H1 (cell line): ENCODE measurements around the gene MAST1. TPM values are rescaled to one million over a fixed set of nuclear protein-coding genes. Genes with fewer than 3 reads are reported as not detected.

Experiments used
- CTCF ChIA-PET: fragments of 300-600 bp; sonication (Branson Sonifier 250); formaldehyde crosslinking; loops from one replicate; lab custom pipeline; 2021; ENCODE audit not compliant: partially characterized antibody; lab: Charles Lee
- POLR2A ChIA-PET: fragments of 300-600 bp; sonication (Branson Sonifier 250); formaldehyde crosslinking; loops from one replicate; lab custom pipeline; 2021; ENCODE audit warnings: inconsistent platforms; ENCODE audit not compliant: partially characterized antibody; lab: Charles Lee
- DNase-seq, 2 experiments: peaks; one replicate each; pipeline versions ENCODE4 v3.0.0 to v3.0.0-alpha.2; 2010 to 2022; ENCODE audit warnings: low spot score in 2 of 2, low read depth in 1 of 2, mixed read lengths in 1 of 2
- FAIRE-seq: peaks from 2 replicates; lab custom pipeline; 2011; peaks lifted over from hg19 to GRCh38; lab: Jason Lieb, UNC
- H2AFZ ChIP-seq: 2 replicates; pipeline ENCODE4 v1.8.1; 2012; ENCODE audit warnings: low read length, inconsistent platforms
- H2AK5ac ChIP-seq: 2 replicates; pipeline ENCODE4 v1.6.1; 2013; ENCODE audit warnings: low read depth, low read length
- H2BK120ac ChIP-seq: replicated peaks from 2 replicates; pipeline ENCODE3; 2013; ENCODE audit warnings: low read depth, low read length, inconsistent platforms
- H2BK12ac ChIP-seq: 2 replicates; pipeline ENCODE4 v1.6.1; 2013; ENCODE audit warnings: low read depth, low read length
- H2BK15ac ChIP-seq: 2 replicates; pipeline ENCODE4 v1.6.1; 2013; ENCODE audit warnings: low read length
- H2BK20ac ChIP-seq: 2 replicates; pipeline ENCODE4 v1.6.1; 2013; ENCODE audit warnings: low read length
- H2BK5ac ChIP-seq: 2 replicates; pipeline ENCODE4 v1.6.1; 2013; ENCODE audit warnings: low read depth, low read length
- H3K14ac ChIP-seq: 2 replicates; pipeline ENCODE4 v1.6.1; 2013; ENCODE audit warnings: inconsistent platforms; ENCODE audit not compliant: insufficient read length
- H3K18ac ChIP-seq: 2 replicates; pipeline ENCODE4 v1.6.1; 2013; ENCODE audit warnings: low read length; ENCODE audit errors: extremely low read depth
- H3K23ac ChIP-seq: 2 replicates; pipeline ENCODE4 v1.6.1; 2013; ENCODE audit warnings: inconsistent platforms; ENCODE audit not compliant: insufficient read length
- H3K23me2 ChIP-seq: 2 replicates; pipeline ENCODE4 v1.6.1; 2013; ENCODE audit warnings: low read depth, low read length
- H3K27ac ChIP-seq: 2 replicates; pipeline ENCODE4 v1.6.1; 2011; ENCODE audit warnings: low read depth, low read length, inconsistent platforms
- H3K27me3 ChIP-seq, 4 experiments: replicated peaks in 1 of 4; 1 replicate in 1 of 4; 2 replicates in 3 of 4; pipeline versions ENCODE4 v1.6.1 to v1.8.1; 2011 to 2013; ENCODE audit warnings: low read length in 3 of 4, mild to moderate bottlenecking in 3 of 4, inconsistent platforms in 2 of 4, mixed read lengths in 2 of 4, moderate library complexity in 1 of 4; ENCODE audit not compliant: control insufficient read depth in 3 of 4, insufficient read depth in 3 of 4; ENCODE audit errors: extremely low read depth in 1 of 4
- H3K36me3 ChIP-seq, 4 experiments: 2 replicates each; pipeline versions ENCODE4 v1.6.1 to v1.8.1; 2011 to 2013; ENCODE audit warnings: mild to moderate bottlenecking in 4 of 4, low read length in 3 of 4, moderate library complexity in 2 of 4, control low read depth in 1 of 4, inconsistent platforms in 1 of 4; ENCODE audit not compliant: insufficient read depth in 4 of 4, control insufficient read depth in 2 of 4
- H3K4ac ChIP-seq: replicated peaks from 2 replicates; pipeline ENCODE3; 2013; ENCODE audit warnings: low read length, low read depth, mixed read lengths, inconsistent platforms; ENCODE audit not compliant: insufficient read length
- H3K4me1 ChIP-seq, 4 experiments: replicated peaks in 1 of 4; 1 replicate in 1 of 4; 2 replicates in 3 of 4; pipeline versions ENCODE4 v1.6.1 to v1.8.1; 2011 to 2013; ENCODE audit warnings: low read length in 3 of 4, inconsistent platforms in 2 of 4, mixed read lengths in 1 of 4; ENCODE audit not compliant: insufficient read depth in 4 of 4, control insufficient read depth in 3 of 4
- H3K4me2 ChIP-seq, 2 experiments: 2 replicates each; pipeline versions ENCODE4 v1.6.1 to v1.8.1; 2011 to 2013; ENCODE audit warnings: low read depth in 2 of 2, low read length in 2 of 2, control low read depth in 1 of 2, inconsistent platforms in 1 of 2, mild to moderate bottlenecking in 1 of 2; ENCODE audit not compliant: insufficient read depth in 1 of 2
- H3K4me3 ChIP-seq, 4 experiments: fragments of 200-600, 300-600 bp in 1 of 4; sonication (generic), shearing (Covaris generic), sonication (Bioruptor Twin) in 1 of 4; 2 replicates each; pipeline versions ENCODE4 v1.5.1 to v1.8.1; 2011 to 2016; ENCODE audit warnings: low read length in 4 of 4, low read depth in 3 of 4, control low read depth in 2 of 4, inconsistent platforms in 2 of 4, mild to moderate bottlenecking in 2 of 4, mixed read lengths in 1 of 4, moderate library complexity in 1 of 4; ENCODE audit not compliant: insufficient read depth in 2 of 4; ENCODE audit errors: extremely low read depth in 1 of 4
- H3K56ac ChIP-seq: replicated peaks from 2 replicates; pipeline ENCODE3; 2013; ENCODE audit warnings: low read depth, mild to moderate bottlenecking, mixed read lengths, low read length, inconsistent platforms; ENCODE audit not compliant: insufficient read length
- H3K79me1 ChIP-seq: 2 replicates; pipeline ENCODE4 v1.6.1; 2013; ENCODE audit warnings: low read depth, low read length, control low read depth
- H3K79me2 ChIP-seq, 2 experiments: 2 replicates each; pipeline versions ENCODE4 v1.6.1 to v1.8.1; 2012 to 2013; ENCODE audit warnings: low read length in 2 of 2, mild to moderate bottlenecking in 2 of 2, inconsistent platforms in 1 of 2; ENCODE audit not compliant: insufficient read depth in 2 of 2, control insufficient read depth in 1 of 2
- H3K9ac ChIP-seq, 4 experiments: replicated peaks in 1 of 4; 1 replicate in 1 of 4; 2 replicates in 3 of 4; pipeline versions ENCODE4 v1.6.1 to v1.8.1; 2011 to 2013; ENCODE audit warnings: low read depth in 3 of 4, low read length in 3 of 4, control low read depth in 2 of 4, mild to moderate bottlenecking in 2 of 4, moderate library complexity in 2 of 4, inconsistent platforms in 1 of 4; ENCODE audit errors: extremely low read depth in 1 of 4
- H3K9me3 ChIP-seq, 2 experiments: 2 replicates each; pipeline versions ENCODE4 v1.6.1 to v1.8.1; 2012 to 2013; ENCODE audit warnings: mild to moderate bottlenecking in 2 of 2, moderate library complexity in 2 of 2, control low read depth in 1 of 2, inconsistent platforms in 1 of 2, low read depth in 1 of 2, low read length in 1 of 2, mixed read lengths in 1 of 2; ENCODE audit not compliant: insufficient read depth in 2 of 2
- H4K20me1 ChIP-seq, 2 experiments: replicated peaks in 1 of 2; 2 replicates each; pipeline versions ENCODE3 to v1.8.1; 2011 to 2013; ENCODE audit warnings: inconsistent platforms in 2 of 2, low read length in 2 of 2, mild to moderate bottlenecking in 1 of 2; ENCODE audit not compliant: insufficient read depth in 2 of 2, control insufficient read depth in 1 of 2
- H4K5ac ChIP-seq: 2 replicates; pipeline ENCODE4 v1.6.1; 2013; ENCODE audit warnings: low read length, low read depth, mixed read lengths, inconsistent platforms; ENCODE audit not compliant: insufficient read length
- H4K8ac ChIP-seq: 2 replicates; pipeline ENCODE4 v1.8.0; 2013; ENCODE audit warnings: mild to moderate bottlenecking, moderate library complexity, low read length, inconsistent platforms; ENCODE audit not compliant: insufficient read depth; ENCODE audit errors: extremely low read depth
- H4K91ac ChIP-seq: replicated peaks from 2 replicates; pipeline ENCODE3; 2013; ENCODE audit warnings: low read length, mixed read lengths, inconsistent platforms; ENCODE audit not compliant: insufficient read length
- BACH1 ChIP-seq: IDR thresholded peaks from 2 replicates; pipeline ENCODE4 v1.6.1; 2012; ENCODE audit warnings: low read length, improper control_type of control experiment
- CHD2 ChIP-seq: IDR thresholded peaks from 2 replicates; pipeline ENCODE4 v1.6.1; 2012; ENCODE audit warnings: low read length, improper control_type of control experiment
- FOSL1 ChIP-seq: IDR thresholded peaks from 2 replicates; pipeline ENCODE4 v1.6.1; 2011; ENCODE audit warnings: mild to moderate bottlenecking, low read depth, low read length, moderate library complexity; ENCODE audit not compliant: insufficient read depth
- HDAC2 ChIP-seq, 2 experiments: fragments of 300-600 bp in 1 of 2; sonication (generic) in 1 of 2; IDR thresholded peaks; 2 replicates each; pipeline ENCODE4 v1.6.1; 2011 to 2012; ENCODE audit warnings: low read depth in 2 of 2, low read length in 2 of 2, mild to moderate bottlenecking in 2 of 2, moderate library complexity in 2 of 2, borderline replicate concordance in 1 of 2, inconsistent platforms in 1 of 2
- POLR2A ChIP-seq, 2 experiments: IDR thresholded peaks; 1 replicate in 1 of 2; 2 replicates in 1 of 2; pipeline ENCODE4 v1.6.1; 2011; ENCODE audit warnings: low read depth in 2 of 2, low read length in 2 of 2, mild to moderate bottlenecking in 2 of 2; ENCODE audit errors: control extremely low read depth in 1 of 2
- RNF2 ChIP-seq: fragments of 200-900, 300-1000 bp; sonication (generic); IDR thresholded peaks from 2 replicates; pipeline ENCODE4 v1.7.1; 2016; ENCODE audit warnings: borderline replicate concordance, low read depth, mild to moderate bottlenecking, antibody characterized with exemption, low read length; ENCODE audit not compliant: poor library complexity, severe bottlenecking; ENCODE audit errors: missing control alignments
- SRF ChIP-seq: IDR thresholded peaks from 2 replicates; pipeline ENCODE4 v1.6.1; 2011; ENCODE audit warnings: mild to moderate bottlenecking, low read depth, low read length, moderate library complexity
- TAF7 ChIP-seq: optimal IDR thresholded peaks from 2 replicates; pipeline ENCODE3; 2011; ENCODE audit warnings: low read depth, mild to moderate bottlenecking, inconsistent platforms, low read length, moderate library complexity, borderline replicate concordance
- WGBS, 2 experiments: shearing (Covaris generic) in 1 of 2; methylation state at CpG; one replicate each; pipeline versions ENCODE4 v1.1.6 to v1.1.7; 2013 to 2015; ENCODE audit warnings: low lambda C conversion rate in 2 of 2, mixed read lengths in 2 of 2, inconsistent platforms in 1 of 2, low coverage in 1 of 2, missing lambda C conversion rate in 1 of 2; ENCODE audit not compliant: insufficient replicate concordance in 2 of 2, insufficient coverage in 1 of 2, insufficient read length in 1 of 2; ENCODE audit errors: extremely low coverage in 1 of 2, missing lambda C conversion rate in 1 of 2; 5-methylcytosine and 5-hydroxymethylcytosine counted together
- polyA plus RNA-seq, 7 experiments: library from polyadenylated mRNA; depleted of rRNA in 3 of 7; stranded (reverse) in 5 of 7; unstranded in 2 of 7; fragments of >200 nt in 5 of 7; fragments of 200-250 nt in 2 of 7; gene quantifications; 1 replicate in 5 of 7; 2 replicates in 1 of 7; 4 replicates in 1 of 7; pipeline versions ENCODE4 v1.2.1 to v1.2.3, GENCODE V29; 2011 to 2013; ENCODE audit warnings: missing spikeins in 2 of 7, mixed read lengths in 2 of 7
- total RNA-seq: library from RNA; stranded (reverse); fragmentation: NEBNext Ultra II Directional; extraction: Animal tissue kit (Norgen Biotek cat#: 25700); gene quantifications from 2 replicates; pipeline ENCODE4 v1.2.1, GENCODE V29; 2021
- TF ChIP-seq, protein P1 (sequence below): IDR thresholded peaks from 2 replicates; pipeline ENCODE4 v1.6.1; 2012; ENCODE audit warnings: low read length, inconsistent platforms

The MAST1 gene
- total and polyA plus RNA-seq, 2 of the 8 experiments (the other 6 are each of a cell fraction or from before 2014, with no cell fraction given) = 15.6 to 28.3 TPM

DNA sequence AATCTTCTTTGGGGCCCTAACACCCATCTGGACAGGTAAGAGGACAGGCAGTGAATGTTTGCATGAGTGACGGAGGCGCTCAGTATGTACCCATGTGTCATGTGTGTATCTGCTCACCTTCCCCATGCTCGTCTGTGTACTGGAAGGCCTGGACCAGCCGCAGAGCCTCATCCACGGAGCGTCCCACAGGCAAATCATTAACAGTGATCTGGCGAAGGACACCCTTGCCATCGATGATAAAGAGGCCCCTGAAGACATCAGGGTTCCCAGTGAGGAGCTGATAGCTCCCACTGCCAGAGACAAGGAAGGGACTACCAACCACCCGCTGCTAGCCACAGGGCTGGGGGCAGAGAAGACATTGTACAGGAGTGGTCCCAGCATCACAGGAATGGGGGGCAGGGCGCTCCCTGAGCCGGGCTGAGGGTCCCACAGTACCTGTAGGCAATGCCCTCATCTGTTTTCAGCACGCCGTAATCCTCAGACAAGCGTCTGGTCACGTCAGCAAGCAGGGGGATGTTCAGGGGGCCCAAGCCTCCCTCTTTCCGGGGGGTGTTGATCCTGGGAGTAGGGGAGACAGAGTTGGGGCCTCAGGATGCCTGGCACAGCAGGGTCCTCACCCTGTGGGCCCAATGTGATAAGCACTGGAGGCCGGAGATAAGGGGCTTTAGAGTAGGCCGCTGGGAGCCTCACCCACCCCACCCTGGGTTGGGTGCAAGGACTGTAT is 38.4 kb upstream of the MAST1 start:
- H3K23me2 ChIP-seq = peaks cover 14% of the 10 kb centered on the region; the same call in 1 of the 2 replicates
- peaks cover 7% of the 10 kb centered on the region for H3K79me1 ChIP-seq
- POLR2A ChIA-PET = interaction anchor here (0.6 to 15.2 kb wide), 9 partner anchors 8 to 133 kb away, joined by 3 to 317 read pairs (median 5); partner anchors contain the start of genes HOOK2, JUNB, MAN2B1 and WDR83
- peaks cover 0 to 12% of the 10 kb centered on the region in 2 experiments; a peak in 2 of 4 replicates for H3K79me2 ChIP-seq
- no peaks in the 10 kb centered on the region for H3K9me3 ChIP-seq
- no peak overlapping the region for H3K27ac ChIP-seq
- H2BK20ac ChIP-seq = no peak overlapping the region
- WGBS, 2 experiments = 96% methylated on average over 18 of the region's 18 CpGs; no CpG with 5 or more reads in 1 of the 2 experiments
- no peak overlapping the region for H3K23ac ChIP-seq
- no peak overlapping the region for H2BK120ac ChIP-seq
- no peak overlapping the region for H4K91ac ChIP-seq
- H3K18ac ChIP-seq = no peak overlapping the region
- no peak overlapping the region for H2BK5ac ChIP-seq
- H3K14ac ChIP-seq = no peak overlapping the region
- H3K9ac ChIP-seq = no peak overlapping the region
- DNase-seq = no peak
- peak overlapping the region; percentile 38; the same call in 1 of the 2 replicates for H4K8ac ChIP-seq
- H2BK12ac ChIP-seq = no peak overlapping the region
- H3K4ac ChIP-seq = no peak overlapping the region
- CTCF ChIA-PET = interaction anchor here (0.6 to 17.9 kb wide), 12 partner anchors 11 to 165 kb away, joined by 3 to 288 read pairs (median 4); no protein-coding TSS in a partner anchor
- peak overlapping the region in 1 of 4 experiments; percentile 85; a peak in 3 of 8 replicates for H3K4me3 ChIP-seq
- H4K5ac ChIP-seq = no peak overlapping the region
- no peak overlapping the region for H2AK5ac ChIP-seq
- H3K27me3 ChIP-seq = peaks cover 0 to 4% (median under 1%) of the 10 kb centered on the region in 4 experiments; a peak in 2 of 7 replicates
- H3K36me3 ChIP-seq = peaks cover 8 to 19% (median 14%) of the 10 kb centered on the region in 4 experiments; a peak in 7 of 8 replicates
- H3K4me1 ChIP-seq = peaks cover 5 to 23% (median 11%) of the 10 kb centered on the region in 4 experiments; a peak in 6 of 7 replicates
- no peak overlapping the region for H2BK15ac ChIP-seq
- no peak overlapping the region for H3K56ac ChIP-seq
- no peak overlapping the region for H2AFZ ChIP-seq
- H3K4me2 ChIP-seq = peak overlapping the region; percentile 91 to 92; a peak in 3 of 4 replicates
- H4K20me1 ChIP-seq = peaks cover 0 to 6% of the 10 kb centered on the region in 2 experiments
- no peak for FAIRE-seq
- TF ChIP-seq RNF2 (no peak), CHD2 (no peak), SRF (no peak), BACH1 (no peak), POLR2A (IDR thresholded peaks at IDR 0.05; ENCODE audit: control extremely low read depth in 1 of 2, low read depth in 2 of 2, low read length in 2 of 2) (no peak), HDAC2 (IDR thresholded peaks at IDR 0.05; ENCODE audit: borderline replicate concordance in 1 of 2, low read depth in 2 of 2, low read length in 2 of 2) (no peak), TAF7 (no peak), FOSL1 (no peak)
- TF ChIP-seq, protein P1, sequence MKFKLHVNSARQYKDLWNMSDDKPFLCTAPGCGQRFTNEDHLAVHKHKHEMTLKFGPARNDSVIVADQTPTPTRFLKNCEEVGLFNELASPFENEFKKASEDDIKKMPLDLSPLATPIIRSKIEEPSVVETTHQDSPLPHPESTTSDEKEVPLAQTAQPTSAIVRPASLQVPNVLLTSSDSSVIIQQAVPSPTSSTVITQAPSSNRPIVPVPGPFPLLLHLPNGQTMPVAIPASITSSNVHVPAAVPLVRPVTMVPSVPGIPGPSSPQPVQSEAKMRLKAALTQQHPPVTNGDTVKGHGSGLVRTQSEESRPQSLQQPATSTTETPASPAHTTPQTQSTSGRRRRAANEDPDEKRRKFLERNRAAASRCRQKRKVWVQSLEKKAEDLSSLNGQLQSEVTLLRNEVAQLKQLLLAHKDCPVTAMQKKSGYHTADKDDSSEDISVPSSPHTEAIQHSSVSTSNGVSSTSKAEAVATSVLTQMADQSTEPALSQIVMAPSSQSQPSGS = no peak
